Renal cortex interstitium (tissue), 11 donors: ENCODE measurements around the gene NCMAP. TPM values are rescaled to one million over a fixed set of nuclear protein-coding genes. Genes with fewer than 3 reads are reported as not detected.
A peak's percentile ranks its signal among the peaks of the same experiment; 100 is the strongest.
"Not testable (repeated sequence)": the region's sequence is repeated elsewhere in the genome, so short reads cannot be mapped to it uniquely, and the experiment has no call there.

Experiments used
- DNase-seq, 11 donors: peaks; one replicate each; pipeline ENCODE4 v3.0.0-alpha.2; 2013; ENCODE audit warnings: low read depth in 9 of 11, low spot score in 4 of 11; ENCODE audit errors: extremely low read depth in 1 of 11
- polyA plus RNA-seq, 3 donors: library from polyadenylated mRNA; unstranded; fragments of 120-200 nt; gene quantifications; one replicate each; pipeline ENCODE4 v1.2.1, GENCODE V29; 2013; ENCODE audit not compliant: insufficient read length in 3 of 3

NCMAP gene
- polyA plus RNA-seq, 3 donors: 0.39 to 0.85 (median 0.62) TPM

DNA sequence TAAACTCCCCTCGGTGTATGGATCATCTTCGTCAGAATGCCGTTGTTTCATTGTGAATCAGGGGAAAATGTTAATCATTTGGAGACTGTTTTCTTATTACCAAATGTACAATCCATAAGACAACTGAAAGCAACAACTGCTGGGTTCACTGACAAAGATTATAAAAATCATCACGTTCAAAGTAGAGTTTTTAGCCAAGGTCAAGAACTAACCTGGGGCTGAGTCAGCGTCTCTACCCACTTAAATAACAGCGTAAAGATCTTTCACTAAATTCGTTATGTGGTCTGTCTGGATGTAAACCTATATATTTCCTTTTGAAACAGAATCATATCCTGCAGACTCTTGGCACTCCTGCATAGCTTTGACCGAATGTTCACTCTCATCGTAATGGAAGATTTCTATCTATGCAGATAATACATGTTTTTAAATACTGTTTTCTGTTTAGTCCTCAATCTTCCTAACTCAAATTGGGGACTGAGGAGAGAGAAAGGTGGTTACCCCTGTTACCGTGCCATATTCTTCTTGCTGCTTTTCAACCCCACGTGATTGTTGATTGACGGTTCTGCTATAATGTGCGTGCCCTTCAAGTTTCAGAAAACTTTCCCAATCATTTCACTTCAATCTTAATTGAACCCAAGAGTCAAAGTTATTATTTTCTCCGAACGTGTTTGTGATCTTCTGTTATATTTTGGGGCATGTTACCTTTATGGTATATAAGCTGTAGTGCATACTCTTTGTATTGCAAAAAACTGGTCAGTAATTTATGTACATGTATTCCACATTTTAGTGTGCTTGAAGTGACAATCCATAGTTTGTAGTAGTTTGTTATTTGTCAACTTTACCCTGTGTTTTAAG is 15.6 kb upstream of the NCMAP start:
- no peak for DNase-seq

DNA sequence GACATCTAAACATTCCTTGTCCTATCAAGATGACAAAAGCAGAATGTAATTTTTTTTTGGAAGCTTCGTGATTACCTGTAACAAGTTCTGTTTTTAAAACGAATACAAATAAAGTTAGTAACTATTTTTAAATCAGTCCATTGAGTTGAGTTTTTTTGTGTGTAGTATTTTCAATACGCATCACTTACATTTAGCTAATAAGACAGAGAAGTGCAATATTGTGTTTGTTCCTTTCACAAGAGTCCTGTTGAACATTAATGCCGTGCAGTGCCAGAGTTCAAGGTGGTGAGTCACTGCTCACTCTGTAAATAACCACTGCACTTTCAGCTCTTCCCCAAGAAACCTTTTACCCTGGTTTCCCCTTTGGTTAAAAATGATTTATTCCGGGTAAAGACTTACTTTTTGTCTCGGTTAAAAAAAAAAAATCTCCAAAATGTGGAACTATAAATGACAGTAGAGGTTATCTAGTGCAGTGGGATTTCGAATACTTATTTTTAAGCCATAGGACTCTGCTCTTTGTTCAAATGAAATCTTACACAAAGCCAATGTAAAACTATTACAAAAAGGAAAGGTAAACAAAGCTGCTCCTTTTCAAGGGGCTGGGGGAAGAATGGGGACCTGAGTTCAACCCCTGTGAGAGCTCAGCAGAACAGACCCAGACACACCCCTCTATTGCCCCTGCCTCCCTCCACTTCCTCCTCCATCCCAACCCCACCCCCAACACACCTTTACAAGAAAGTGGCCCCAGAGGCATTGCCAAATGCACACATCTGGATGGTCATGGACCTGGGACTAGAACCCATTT is 14.8 kb upstream of the NCMAP start:
- no peak for DNase-seq

DNA sequence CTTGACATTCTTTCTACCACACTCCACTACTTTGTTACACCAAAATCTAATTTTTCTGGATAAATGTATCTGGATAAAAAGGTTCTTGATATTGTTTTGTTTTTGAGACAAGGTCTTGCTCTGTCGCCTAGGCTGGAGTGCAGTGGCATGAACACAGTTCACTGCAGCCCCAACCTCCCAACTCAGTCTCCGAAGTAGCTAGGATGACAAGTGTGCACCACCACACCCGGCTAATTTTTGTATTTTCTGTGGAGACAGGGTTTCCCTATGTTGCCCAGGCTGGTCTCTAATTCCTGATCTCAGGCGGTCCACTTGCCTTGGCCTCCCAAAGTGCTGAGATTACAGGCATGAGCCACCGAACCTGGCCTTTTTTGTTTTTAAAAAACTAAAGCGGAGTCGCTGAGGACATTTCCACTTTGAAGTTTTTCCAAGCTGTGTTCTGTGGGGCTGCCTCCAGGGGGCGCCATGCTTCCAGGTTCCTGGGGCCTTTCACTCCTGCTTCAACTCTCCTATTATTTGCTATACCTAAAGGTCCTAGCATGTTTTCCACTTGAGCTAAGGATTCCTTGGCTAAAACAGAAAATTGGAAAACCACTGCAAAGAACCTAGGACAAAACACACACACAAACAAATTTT is 14.1 kb upstream of the NCMAP start:
- DNase-seq: no peak

DNA sequence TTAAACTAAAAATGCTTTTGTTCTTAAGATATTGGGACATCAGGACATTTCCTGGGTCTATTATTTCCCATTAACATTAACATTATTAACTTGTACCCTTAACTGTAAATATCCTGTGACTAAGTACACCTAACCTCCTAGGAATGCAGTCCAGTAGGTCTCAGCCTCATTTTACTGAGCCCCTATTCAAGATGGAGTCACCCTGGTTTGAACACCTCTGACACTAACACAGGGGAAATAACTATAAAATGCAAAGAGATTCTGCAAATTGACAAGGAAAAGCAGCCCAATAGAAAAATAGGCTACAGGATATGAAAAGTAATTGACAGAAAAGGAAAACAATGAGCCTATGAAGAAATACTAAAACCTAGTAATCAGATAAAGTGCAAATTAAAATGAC is 11.6 kb upstream of the NCMAP start:
- DNase-seq: no peak

DNA sequence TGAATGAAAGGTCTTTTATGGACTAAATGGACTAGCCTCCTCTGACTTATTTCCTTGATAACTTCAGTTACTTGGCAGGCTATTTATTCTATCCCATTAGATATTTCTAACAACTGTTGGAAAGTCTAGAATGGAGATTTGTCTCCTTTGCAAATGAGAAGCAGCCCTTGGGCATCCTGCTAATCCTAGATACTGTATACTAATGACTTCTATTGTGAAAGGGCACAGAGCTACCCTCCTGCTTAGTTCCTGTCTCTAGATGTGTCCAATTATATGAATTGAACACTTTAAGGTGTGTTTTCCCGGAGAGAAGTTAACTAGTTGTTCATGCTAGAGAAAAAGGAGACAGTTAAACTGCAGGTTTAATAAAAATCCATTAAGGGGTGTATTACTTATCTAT is 10.2 kb upstream of the NCMAP start:
- no peak for DNase-seq

DNA sequence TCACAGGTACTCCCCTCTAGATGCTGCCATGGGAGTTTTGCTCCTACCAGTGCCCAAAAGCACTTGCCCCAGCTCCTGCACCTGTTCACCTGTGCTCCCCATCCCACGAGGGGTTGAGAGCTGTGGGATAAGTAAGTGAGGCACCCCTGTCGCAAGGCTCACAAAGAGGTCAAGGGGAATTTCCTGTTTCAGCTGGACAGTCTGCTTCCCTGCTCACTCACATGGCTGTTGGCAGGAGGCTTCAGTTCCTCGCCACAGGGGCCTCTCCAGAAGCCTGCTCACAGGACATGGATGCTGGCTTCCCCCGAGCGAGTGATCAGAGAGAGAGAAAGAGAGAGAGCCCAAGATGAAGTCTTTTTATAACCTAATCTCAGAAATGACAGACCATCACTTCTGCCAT is 8.7 kb upstream of the NCMAP start:
- no peak for DNase-seq

DNA sequence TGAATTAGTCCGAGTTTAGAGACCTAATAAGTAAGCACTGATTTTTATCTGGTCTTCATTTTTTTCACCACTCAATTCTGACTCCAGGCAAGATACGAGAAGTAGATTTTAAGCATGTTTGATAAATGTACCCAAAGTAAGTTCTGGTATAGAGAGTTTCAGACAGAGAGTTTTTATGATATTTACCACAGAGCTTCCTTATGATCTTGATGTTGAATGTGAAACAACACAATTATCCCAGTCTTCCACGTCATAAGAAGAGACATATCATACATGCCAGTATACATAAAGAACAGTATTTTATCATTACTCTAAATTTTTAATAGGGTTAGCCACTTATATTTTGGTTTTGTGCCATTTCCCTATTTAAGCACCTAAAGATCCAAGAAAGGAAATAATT is 7.8 kb upstream of the NCMAP start:
- DNase-seq: no peak

DNA sequence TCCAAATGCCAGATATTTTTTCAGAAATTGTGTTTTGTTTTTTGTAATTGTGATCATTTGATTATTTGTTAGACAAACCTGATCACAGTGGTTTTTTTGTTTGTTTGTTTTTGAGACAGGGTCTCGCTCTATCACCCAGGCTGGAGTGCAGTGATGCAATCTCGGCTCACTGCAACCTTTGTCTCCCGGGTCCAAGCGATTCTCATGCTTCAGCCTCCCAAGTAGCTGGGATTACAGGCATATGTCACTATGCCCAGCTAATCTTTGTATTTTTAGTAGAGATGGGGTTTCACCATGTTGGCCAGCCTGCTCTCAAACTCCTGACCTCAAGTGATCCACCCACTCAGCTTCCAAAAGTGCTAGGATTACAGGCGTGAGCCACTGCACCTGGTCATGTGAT is 6.7 kb upstream of the NCMAP start:
- not testable (repeated sequence) for DNase-seq

DNA sequence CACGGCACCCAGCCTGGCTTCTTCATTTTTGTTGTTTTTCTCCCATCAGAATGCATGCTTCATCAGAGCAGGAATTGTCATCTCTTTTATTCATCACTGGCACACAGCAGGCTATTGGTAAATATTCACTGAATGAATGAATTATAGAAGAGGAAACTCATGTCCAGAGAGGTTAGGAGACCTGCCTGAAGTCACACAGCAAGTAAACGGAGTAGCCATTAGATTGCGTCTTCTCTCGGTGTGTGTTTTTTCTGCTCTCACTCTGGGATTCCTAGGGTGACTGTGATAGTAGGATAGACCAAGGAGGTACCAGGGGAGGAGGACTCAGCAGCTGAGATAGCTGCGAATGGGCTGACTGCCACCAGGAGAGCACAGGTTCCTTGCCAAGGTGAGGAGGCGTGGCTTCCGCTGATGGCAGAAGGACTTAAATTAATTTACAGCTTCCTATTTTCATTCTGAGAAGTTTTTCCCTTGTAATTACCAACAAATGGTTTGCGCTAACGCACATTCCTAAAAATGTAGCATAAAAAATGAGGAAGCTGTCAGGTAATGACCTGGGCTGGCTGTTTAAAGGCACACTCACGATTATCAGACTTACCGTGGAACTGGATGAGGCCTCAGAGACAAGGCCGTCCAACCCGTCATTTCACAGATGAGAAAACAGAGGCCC is 4.5 kb upstream of the NCMAP start:
- no peak for DNase-seq

DNA sequence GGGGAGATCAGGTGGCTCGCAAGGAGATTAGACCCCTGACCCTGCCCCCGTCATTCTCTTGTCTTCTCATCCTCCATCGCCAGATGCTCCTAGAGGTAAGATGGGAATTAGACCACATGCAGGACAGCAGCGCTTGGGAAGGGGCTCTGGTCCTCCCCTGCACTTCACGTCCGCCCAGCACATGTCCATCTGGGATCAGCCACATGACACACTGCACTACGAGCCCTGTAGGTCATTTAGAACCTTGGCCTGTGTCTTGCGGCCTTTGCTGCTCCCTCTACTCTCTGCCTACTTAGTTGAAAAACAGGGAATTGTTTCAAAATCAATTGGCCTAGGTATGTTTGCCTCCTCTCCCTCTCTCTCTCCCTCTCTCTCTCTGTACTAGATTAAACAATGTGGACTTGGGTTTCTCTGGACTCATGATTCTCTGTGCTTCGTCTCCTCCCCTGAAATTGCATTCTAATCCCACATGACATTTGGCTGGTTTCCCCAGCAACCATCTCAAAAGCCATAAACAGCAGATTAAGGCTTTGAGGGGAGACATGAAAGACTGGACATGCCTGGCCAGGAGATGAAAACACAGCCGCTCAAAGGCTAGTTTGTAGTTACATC is 3.8 kb upstream of the NCMAP start:
- DNase-seq: peak in 7 of 11 donors; percentile 43 to 77 (median 68)

DNA sequence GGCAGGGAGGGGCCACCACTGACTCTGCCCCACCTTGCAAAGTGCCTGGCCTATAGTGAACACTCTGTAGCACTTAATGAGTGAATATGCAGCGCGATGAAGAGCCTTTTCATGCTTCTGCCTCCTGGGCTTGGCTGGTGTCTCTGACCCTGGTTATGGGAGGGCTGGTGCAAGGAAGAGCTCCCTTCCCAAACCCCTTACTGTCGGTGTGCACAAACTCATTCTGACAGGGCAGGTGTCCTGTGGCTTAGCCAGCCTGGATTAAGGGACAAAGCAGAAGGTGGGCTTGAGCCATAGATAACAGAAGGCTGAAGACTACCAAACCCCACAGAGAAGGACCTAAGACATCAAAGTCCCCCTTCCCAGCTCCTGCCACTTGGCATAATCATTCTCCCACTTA is 2.0 kb upstream of the NCMAP start:
- DNase-seq: no peak

DNA sequence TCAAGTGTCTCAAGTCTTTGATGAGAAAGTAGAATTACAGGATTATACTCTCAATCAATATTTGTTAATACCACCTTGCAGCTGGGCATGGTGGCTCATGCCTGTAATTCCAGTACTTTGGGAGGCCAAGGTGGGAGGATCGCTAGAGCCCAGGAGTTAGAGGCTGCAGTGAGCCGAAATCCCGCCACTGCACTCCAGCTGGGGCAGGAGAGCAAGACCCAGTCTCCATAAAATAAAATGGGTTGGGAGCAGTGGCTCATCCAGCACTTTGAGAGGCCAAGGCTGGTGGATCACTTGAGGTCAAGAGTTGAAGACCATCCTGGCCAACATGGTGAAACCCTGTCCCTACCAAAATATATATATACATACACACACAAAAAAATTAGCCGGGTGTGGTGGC is 1.2 kb upstream of the NCMAP start:
- DNase-seq: no peak

DNA sequence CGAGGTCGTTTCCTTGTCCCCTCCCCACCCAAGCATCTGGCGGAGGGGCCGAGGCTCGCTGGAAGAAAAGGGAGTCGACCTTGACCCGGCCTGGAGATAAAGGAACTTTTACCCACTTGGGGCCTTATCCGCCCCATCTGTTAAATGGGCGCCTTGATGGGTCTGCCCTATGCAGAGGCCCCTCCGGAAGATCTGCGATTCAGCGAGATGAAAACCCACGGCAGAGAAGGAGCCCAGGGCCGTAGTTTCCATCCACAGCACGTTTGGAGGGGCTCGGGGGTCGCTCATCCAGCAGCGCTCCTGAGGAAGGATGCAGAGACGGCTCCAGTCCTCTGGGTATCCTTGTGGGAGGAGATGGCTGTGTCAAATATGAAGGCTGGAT is 518 bp downstream of the NCMAP start:
- no peak for DNase-seq

DNA sequence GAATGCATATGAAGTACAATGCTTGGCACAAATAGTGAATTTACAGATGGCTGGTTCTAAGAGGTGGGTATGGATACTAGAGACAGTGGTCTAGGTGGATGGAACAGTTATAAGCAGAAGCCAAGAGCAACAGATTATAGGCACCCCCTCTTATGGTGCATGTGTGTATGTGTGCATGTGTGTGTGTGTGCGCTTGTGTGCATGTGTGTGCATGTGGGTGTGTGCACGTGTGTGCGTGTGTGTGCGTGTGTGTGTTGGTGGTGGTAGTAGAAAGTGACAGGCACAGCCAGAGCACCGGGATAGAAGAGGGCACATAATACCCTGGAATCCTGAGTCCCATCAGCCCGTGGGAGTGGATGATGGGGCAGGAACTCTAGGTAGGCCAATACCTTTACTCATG is 1.3 kb downstream of the NCMAP start:
- DNase-seq: no peak

DNA sequence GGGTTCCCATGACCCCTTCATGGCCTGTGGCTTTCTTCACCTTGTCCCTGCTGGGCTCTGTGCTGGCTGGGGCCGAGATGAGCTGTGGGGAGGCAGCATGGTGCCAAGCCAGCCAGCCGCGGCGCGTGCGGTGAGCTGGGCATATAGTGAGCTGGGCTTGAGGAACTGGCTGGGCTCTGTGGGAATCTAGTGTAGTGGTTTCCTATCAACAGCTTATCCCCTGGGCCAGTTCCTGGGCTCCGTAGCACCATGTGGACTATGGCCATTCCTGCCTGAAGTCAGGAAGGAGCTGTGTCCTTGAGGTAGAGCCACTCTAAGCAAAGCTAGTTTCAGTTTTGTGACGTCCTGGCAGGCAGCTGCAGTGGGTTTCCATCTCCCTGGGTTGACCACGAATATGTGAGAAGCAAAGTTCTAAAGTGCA is 1.8 kb downstream of the NCMAP start:
- DNase-seq: no peak

DNA sequence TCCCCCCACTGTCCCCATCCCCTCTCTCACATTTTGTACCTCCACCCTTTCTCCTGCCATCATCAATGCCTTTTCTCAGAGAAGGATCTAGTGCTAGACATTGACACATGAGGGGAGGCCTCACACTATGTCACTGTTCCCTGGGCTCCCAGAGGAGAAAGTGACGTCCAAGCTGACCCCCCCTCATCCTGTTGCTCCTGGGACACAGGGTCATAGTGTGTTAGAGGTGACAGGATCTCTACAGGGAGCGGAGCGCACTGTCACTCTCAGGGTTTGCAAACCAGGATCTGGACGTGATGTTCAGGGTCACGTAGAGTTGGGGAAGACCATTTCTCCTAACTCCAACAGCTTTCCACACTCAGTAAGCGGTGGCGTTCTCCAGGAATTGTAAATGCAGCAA is 2.6 kb downstream of the NCMAP start:
- DNase-seq: no peak

DNA sequence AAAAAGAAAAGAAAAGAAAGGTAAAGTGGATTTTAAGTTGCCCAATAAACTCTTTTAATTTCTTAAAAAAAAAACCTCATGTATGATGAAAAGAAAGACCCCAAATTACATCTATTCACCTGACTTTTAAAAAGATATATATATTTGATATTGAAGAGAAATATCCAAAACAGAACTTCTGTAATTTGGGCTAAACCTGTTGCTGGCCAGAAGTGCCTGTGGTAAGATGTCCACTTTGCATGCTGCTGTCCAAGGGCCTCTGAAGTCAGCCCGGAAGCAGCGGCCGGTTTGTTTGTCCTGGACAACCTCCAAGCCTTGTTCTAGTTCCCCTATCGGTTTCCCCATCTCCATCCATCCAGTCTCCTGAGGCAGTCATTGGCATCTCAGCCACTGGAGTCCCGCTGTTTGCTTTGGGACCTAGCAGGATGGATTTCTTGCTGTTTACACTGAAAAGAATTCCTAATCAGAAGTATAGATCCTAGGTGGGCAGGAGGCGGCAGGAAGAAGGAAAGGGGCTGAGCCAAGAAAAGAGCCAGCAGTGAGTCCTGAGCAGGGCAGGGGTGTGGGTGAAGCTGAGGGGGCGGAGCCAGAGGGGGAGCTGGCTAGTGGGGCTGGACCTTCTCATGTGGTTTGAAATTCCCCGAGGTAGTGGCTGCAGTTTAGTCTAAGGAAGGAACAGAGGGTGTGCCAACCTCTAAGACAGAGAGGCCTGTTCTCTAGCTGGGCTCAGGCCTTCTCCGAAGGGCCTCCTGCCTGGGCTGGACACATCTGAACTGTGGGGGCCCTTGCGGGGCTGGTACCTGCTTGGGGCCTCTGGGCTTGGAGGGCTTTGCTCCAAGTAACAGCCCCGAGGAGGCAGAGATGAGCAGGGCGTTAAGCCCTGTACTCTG is 3.3 kb downstream of the NCMAP start:
- peak in 7 of 11 donors; percentile 36 to 74 (median 53) for DNase-seq

DNA sequence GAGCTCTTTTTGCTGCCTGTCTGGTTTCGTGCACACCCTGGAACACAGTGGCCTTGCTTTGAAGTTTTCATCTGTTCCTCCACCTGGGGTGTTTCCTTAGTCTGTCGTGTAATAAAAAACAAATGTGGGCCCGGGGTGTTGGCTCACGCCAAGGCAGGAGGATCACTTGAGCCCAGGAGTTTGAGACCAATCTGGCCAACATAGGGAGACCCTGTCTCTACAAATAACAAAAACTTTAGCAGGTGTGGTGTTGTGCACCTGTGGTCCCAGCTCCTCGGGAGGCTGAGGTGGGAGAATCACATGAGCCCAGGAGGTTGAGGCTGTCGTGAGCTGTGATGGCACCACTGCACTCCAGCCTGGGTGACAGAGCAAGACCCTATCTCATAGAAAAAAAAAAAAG is 4.5 kb downstream of the NCMAP start:
- no peak for DNase-seq
